ENCODE data around the gene PKD1L1. TPM values are rescaled to one million over a fixed set of nuclear protein-coding genes. Genes with fewer than 3 reads are reported as not detected.

The PKD1L1 gene
- total RNA-seq, 4 donors from 2014 or later, result 0.44 to 8.4 (median 0.82) TPM

DNA sequence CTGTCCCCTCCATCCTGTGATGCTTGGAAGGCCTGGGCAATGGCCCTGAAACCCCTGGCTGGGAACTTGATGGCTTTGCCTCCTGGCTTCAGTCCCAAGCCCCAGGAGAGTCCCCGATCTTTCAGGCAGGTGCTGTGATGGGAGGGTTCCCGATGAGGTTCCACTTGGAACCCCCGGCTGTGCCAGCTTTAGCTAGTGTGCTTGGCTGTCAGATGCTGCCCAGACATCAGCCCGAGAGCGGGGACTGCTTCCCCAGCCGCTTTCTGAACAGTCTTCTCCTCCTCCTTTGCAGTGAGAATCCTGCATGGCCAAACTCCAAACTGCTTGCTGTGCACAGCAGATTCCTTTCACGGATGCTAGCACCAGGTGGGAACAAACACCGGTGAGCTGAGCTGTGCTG lies 58.1 kb downstream of the PKD1L1 start:
- H3K4me3 ChIP-seq, result no peak overlapping the region
- H3K27ac ChIP-seq, result no peak overlapping the region
- no peaks in the 10 kb centered on the region for H3K9me3 ChIP-seq
- peaks cover 0 to 10% (median 0%) of the 10 kb centered on the region in 4 donors for H3K4me1 ChIP-seq
- TF ChIP-seq, protein P1, sequence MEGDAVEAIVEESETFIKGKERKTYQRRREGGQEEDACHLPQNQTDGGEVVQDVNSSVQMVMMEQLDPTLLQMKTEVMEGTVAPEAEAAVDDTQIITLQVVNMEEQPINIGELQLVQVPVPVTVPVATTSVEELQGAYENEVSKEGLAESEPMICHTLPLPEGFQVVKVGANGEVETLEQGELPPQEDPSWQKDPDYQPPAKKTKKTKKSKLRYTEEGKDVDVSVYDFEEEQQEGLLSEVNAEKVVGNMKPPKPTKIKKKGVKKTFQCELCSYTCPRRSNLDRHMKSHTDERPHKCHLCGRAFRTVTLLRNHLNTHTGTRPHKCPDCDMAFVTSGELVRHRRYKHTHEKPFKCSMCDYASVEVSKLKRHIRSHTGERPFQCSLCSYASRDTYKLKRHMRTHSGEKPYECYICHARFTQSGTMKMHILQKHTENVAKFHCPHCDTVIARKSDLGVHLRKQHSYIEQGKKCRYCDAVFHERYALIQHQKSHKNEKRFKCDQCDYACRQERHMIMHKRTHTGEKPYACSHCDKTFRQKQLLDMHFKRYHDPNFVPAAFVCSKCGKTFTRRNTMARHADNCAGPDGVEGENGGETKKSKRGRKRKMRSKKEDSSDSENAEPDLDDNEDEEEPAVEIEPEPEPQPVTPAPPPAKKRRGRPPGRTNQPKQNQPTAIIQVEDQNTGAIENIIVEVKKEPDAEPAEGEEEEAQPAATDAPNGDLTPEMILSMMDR (IDR thresholded peaks at IDR 0.05), result no peak
- no peak for TF ChIP-seq EP300 (IDR thresholded peaks at IDR 0.05)
- no peak for TF ChIP-seq POLR2A (IDR thresholded peaks at IDR 0.05)
- no peaks in the 10 kb centered on the region for H3K27me3 ChIP-seq
- DNase-seq (ENCODE audit: low spot score in 2 of 2), result no peak
- WGBS, 2 donors, result 73 to 83% methylated on average over 7 to 8 of the region's 8 CpGs
- H3K36me3 ChIP-seq, result no peaks in the 10 kb centered on the region

DNA sequence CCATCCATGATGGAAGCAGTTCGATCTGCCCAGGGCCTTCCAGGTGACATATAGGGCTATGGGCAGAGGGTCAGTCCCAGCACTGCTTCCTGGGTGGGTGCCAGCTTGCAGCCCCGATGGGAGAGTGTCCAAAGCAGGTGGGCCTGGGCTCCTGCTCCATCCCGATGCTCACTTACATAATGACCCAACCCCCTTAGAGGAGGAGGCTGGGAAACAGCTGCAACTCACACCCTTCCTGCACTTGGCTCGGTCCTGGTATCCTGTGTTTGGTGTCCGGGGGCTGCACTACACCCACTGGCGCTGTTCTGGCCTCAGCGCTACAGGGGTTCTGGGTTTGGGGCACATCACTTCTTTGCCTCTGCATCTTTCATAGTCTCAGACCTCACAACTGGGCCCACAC lies 58.5 kb downstream of the PKD1L1 start:
- WGBS, 2 donors, result 75 to 80% methylated on average over 7 of the region's 7 CpGs
- H3K36me3 ChIP-seq, result no peaks in the 10 kb centered on the region
- peaks cover 0 to 13% (median 0%) of the 10 kb centered on the region in 4 donors for H3K4me1 ChIP-seq
- no peaks in the 10 kb centered on the region for H3K27me3 ChIP-seq
- H3K27ac ChIP-seq, result no peak overlapping the region
- no peak overlapping the region for H3K4me3 ChIP-seq
- H3K9me3 ChIP-seq, result no peaks in the 10 kb centered on the region
- no peak for DNase-seq (ENCODE audit: low spot score in 2 of 2)
- TF ChIP-seq, protein P1 (IDR thresholded peaks at IDR 0.05), result no peak
- TF ChIP-seq EP300 (IDR thresholded peaks at IDR 0.05) (no peak), POLR2A (IDR thresholded peaks at IDR 0.05) (no peak)

DNA sequence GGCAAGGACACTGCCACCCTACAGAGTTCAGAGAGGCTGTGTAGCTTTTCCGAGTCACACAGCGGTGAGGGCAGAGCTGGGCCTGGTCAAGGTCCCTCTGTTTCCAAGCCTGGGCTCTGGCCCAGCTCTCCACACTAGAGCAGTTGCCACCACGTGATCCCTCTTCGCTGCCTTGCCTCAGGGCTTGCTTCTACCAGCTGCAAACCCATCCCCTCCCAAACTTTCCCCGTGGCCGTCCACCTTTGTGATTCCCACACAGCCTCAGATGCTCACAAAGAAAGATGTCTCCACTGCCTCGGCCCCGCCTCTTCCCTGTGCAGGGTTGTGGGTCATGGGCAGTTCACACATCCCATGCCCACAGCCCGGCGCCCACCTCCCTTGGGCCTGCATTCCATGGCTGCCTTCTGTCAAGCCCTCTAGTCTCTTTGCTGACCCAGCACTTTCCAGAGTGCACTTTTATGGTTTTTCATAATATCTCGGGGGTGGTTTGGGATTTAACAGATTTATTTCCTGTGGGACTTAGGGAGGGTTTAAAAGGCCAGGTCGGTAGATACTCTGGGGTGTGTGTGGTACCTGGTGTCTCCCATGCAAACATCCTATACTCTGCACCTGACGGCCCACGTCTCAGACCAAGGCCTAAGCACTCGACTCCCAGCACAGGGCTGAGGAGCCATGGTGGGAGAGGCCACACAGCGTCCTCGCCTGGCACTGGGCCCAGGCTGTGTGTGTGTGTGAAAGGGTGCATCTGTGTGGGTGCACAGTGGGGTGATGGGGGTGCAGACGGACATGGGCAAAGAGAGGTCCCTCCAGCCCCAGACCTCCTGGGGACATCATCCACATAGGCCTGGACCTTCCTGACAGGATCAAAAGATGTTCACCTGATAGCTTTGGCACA lies 59.6 kb downstream of the PKD1L1 start:
- no peaks in the 10 kb centered on the region for H3K36me3 ChIP-seq
- H3K27ac ChIP-seq, result peak overlapping the region in 2 of 4 donors; percentile 26 to 40
- no peaks in the 10 kb centered on the region for H3K27me3 ChIP-seq
- TF ChIP-seq POLR2A (IDR thresholded peaks at IDR 0.05), result no peak
- TF ChIP-seq, protein P1 (IDR thresholded peaks at IDR 0.05), result no peak
- no peak for TF ChIP-seq EP300 (IDR thresholded peaks at IDR 0.05)
- peaks cover 0 to 13% (median 0%) of the 10 kb centered on the region in 4 donors for H3K4me1 ChIP-seq
- H3K4me3 ChIP-seq, result no peak overlapping the region
- no peaks in the 10 kb centered on the region for H3K9me3 ChIP-seq
- WGBS, 2 donors, result 40 to 43% methylated on average over 13 to 17 of the region's 18 CpGs
- DNase-seq (ENCODE audit: low spot score in 2 of 2), result no peak

DNA sequence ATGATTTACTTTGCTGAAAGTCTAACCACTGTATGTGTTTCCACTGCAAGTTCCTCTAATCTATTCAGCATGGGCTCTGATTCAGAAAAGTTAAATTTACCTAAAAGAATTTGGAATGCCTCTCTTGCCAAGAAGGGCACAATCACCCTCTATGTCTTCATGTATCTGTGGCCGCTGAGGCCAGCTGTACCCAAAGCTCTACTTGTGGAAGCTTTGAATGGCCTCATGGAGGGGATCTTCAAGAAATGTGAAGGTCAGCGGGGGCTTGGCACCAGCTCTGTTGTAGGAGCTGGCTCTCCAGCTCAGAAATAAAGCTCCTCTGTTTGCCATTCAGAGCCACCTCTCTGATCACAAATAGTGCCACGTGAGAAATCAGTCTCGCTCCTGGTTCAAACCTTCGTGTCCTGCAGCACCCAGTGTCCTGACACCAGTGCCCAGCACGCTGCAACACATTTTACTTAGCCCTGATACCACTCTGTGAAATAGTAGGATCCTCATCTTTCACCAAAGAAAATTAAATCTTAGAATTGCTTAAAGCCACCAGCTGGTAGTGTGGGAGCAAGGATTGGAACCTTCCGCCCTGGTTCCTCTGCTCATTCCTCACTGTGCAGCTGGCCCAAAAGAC lies 61.1 kb downstream of the PKD1L1 start:
- Histone ChIP-seq H3K9me3 (no peaks in the 10 kb centered on the region), H3K27me3 (no peaks in the 10 kb centered on the region), H3K4me1 (peaks cover 0 to 13% (median 0%) of the 10 kb centered on the region in 4 donors), H3K4me3 (no peak overlapping the region), H3K27ac (peak overlapping the region in 2 of 4 donors; percentile 34 to 52), H3K36me3 (no peaks in the 10 kb centered on the region)
- 61 to 72% methylated on average over 7 of the region's 7 CpGs for WGBS, 2 donors
- TF ChIP-seq, protein P1 (IDR thresholded peaks at IDR 0.05), result no peak
- no peak for TF ChIP-seq EP300 (IDR thresholded peaks at IDR 0.05)
- no peak for TF ChIP-seq POLR2A (IDR thresholded peaks at IDR 0.05)
- no peak for DNase-seq (ENCODE audit: low spot score in 2 of 2)
